ENCODE measurements around the gene OR13C4.

OR13C4 gene

DNA sequence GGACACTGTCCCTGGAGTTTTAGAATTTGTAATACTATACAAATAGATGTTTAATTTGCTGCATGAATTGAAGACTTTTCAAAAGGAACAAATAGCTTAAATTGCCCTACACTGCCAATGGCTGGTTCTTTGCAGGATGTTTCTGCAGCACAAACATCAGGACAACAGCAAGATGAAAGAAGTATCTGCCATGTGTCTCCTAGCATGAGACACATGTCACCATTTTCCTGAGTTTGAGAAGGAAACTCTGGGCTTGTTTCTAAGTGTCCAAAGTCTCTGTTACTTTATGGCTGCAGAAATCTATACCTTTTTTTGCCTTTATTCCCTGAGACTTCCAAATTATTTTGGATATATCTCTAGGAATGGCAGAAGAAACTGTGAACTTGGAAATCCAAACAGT lies 23.6 kb downstream of the OR13C4 start:
- DNase-seq (ENCODE audit: low spot score) = no peak
- TF ChIP-seq, protein P1, sequence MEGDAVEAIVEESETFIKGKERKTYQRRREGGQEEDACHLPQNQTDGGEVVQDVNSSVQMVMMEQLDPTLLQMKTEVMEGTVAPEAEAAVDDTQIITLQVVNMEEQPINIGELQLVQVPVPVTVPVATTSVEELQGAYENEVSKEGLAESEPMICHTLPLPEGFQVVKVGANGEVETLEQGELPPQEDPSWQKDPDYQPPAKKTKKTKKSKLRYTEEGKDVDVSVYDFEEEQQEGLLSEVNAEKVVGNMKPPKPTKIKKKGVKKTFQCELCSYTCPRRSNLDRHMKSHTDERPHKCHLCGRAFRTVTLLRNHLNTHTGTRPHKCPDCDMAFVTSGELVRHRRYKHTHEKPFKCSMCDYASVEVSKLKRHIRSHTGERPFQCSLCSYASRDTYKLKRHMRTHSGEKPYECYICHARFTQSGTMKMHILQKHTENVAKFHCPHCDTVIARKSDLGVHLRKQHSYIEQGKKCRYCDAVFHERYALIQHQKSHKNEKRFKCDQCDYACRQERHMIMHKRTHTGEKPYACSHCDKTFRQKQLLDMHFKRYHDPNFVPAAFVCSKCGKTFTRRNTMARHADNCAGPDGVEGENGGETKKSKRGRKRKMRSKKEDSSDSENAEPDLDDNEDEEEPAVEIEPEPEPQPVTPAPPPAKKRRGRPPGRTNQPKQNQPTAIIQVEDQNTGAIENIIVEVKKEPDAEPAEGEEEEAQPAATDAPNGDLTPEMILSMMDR (IDR thresholded peaks at IDR 0.05; ENCODE audit: extremely low read depth, missing control alignments) = no peak

DNA sequence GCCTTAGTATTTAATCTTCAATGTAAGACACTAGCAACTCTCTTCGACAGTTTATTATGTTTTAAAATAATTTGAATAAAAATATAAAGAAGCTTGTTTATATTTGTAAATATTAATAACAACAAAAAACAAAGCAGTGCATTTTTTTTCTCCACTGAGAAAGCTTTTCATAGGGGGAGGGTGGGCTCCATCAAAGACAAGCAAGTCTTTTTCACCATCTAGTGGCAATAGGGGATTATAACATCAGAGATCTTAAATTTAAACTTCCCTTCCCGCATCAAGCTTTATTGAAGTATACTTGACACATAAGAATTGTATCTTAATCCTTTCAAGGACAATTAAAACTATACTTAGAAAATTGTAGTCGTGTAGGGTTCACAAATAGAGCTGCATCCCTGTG lies 32.2 kb downstream of the OR13C4 start:
- TF ChIP-seq, protein P1 (IDR thresholded peaks at IDR 0.05; ENCODE audit: extremely low read depth, missing control alignments) = no peak
- DNase-seq (ENCODE audit: low spot score) = no peak

DNA sequence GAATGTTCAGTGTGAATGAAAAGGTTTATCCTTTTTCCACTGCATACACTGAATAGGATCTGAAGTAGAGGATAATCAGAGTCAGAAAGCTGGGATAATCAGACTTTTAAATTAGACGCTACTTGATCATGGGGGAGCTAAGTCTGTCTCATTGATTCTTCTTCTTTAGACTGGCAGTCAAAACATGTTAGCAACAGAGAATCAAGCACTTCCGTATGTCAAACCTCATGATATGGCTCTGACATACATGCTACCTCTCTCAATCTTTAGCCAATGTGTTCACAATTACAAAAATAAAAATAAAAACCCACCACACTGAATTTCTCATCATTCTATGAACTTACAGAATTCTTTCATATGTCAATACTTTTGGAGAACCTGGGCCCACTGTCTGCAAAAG lies 42.0 kb downstream of the OR13C4 start:
- TF ChIP-seq, protein P1 (IDR thresholded peaks at IDR 0.05; ENCODE audit: extremely low read depth, missing control alignments) = no peak
- DNase-seq (ENCODE audit: low spot score) = no peak

GRCh38 chr9:104482921-104483570 lies 44.0 kb downstream of the OR13C4 start:
- no peak for DNase-seq (ENCODE audit: low spot score)
- TF ChIP-seq, protein P1 (IDR thresholded peaks at IDR 0.05; ENCODE audit: extremely low read depth, missing control alignments) = no peak

Data from GM20000 (cell line).